Islet precursor cell (in vitro differentiated cells): Measurements from ENCODE around the gene CTDSP2.
"Not testable (repeated sequence)": the region's sequence is repeated elsewhere in the genome, so short reads cannot be mapped to it uniquely, and the experiment has no call there.

Experiments used
- DNase-seq: peaks from one replicate; pipeline ENCODE4 v3.0.0-alpha.2; 2018

The CTDSP2 gene

GRCh38 chr12:57852200-57852599, 5.7 kb upstream of the CTDSP2 start:
- no peak for DNase-seq

DNA sequence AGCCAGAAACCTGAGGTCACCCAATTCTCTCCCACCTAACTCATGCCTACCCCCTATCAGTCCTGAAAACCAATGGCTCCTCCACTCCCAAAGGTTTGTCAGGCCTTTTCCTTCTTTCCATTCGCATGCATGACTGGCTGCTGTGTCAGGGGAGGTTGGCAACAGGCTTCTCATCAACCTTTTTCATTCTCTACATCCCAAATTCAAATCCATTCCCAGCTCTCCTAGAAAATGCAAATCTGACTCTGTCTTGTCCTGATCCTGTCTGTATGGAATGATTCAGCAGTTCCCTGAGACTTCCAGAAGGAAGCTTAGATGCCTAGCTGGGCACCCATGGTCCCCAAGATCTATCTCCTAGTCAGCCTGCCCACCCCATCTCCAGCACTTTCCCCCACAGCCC, 5.0 kb upstream of the CTDSP2 start:
- peak; percentile 47 for DNase-seq

DNA sequence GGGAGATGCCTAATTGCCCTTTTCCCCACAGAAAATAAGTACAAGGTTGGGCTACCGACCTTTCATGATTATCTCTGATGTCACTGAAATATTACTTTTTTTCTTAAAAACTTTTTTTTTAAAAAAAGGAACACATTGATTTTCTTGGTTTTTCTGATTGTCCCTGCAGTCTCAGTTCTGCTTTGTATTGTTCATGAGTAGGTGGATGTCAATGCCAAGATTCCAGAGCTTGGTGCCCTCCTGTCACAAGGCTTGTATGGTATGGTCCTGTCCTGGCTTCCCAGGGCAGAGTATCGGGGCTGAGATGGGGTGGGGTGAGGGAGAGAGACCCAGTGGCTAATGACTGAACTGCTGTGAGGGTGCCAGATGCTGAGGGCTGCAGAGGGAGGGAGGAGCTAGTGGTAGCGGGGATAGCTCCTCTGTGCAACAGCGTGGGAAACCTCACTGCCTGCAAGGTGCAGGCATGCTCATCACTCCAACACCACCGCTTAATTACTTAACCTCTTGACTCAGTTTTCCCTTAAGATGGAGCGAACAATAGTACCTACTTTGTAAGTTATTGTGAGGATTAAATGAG, 4.4 kb upstream of the CTDSP2 start:
- peak; percentile 66 for DNase-seq

- not testable (repeated sequence) for DNase-seq
These were observed 2.9 kb upstream of the CTDSP2 start for GRCh38 chr12:57849447-57849846.

GRCh38 chr12:57849035-57849434, 2.5 kb upstream of the CTDSP2 start:
- DNase-seq: no peak

GRCh38 chr12:57848208-57848607, 1.7 kb upstream of the CTDSP2 start:
- DNase-seq: no peak

DNA sequence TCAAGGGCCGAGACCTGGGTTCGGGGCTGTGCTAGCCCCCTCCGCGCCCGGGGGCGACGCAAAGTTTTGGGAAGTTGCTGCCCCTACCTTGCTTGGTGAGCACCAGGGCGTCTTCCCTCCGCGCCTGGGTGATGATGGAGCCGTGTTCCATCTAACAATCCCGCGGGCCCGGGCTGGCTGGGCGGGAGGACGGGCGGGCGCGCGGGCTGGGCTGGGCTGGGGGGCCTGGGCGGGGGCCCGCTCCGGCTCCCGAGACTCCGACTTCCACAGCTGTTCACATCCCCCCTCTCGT, 298 bp downstream of the CTDSP2 start:
- no peak for DNase-seq

DNA sequence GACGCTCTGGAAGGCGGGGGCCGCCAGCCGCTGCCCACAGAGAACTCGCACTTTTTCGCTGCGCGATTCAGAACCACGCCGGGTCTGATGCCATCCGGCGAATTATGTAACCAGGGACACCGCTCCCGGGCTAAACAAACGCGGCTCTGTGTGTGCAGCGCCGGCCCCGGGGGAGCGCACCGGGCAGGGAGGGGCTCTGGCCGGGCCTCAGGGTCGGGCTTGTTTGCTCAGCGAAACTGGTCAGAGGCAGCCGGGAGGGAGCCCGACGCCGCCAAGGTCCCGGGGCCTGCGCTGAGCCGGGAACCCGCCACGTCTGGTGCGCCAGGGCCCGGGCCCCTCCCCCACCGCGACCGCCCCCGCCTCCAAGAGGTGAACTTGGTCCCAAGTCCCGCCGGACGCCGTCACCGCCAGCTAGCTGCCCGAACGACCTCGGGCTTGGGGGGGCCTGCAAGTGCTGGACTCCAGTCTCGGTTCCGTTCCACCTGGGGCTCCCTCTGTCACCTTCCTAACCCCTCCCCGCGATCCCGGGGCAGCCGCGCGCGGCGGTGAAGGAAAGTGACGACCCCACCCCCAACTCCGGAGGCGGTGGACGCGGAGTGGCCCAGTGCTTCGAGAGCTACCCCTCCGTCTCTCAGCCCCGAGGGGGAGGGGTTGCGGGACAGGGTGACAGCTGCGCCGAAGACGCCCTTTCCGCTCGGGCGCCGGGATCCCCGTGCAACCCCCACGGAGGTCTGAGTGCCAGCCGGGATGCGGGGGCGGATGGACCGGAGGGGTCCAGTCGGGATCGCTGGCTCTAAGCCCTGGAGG, 848 bp downstream of the CTDSP2 start:
- peak; percentile 90 for DNase-seq

DNA sequence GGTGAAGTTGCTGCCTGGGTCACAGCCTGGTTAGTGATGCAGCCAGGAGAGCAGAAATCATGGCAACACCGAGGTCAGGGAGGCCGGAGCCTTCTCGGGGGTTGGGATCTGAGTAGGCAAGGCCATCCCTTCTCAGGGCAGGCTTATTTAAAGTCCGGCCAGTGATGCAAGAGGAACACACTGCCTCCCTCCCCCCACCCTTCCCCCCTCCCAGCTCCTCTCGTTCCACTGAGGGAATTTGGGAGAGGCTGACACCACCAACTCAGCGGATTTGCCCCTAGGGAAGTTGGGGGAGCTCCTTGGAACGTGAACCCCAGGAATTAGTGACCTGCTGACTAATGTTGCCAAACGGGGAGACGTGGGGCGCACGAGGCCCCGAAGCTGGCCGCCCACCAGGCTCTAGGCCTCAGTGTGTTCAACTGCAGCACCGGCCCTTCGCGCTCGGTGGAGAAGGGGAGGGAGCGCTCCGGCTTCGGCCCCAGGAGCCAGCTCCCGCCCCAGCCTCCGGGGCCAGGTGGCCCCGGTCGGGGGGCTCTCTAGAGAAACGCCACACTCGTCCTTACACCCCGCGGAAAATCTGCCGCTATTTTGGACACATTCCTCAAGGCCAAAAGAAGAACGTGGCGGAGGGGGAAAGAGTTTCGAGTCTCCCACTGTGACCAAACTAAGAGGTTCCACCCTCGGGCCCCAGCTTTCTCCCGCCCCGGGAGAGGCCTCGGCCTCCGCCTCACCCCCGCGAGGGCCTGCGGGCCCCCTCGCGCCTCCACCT, 1.6 kb downstream of the CTDSP2 start:
- DNase-seq: peak; percentile 91

- DNase-seq: peak; percentile 84
These were observed 3.9 kb downstream of the CTDSP2 start for GRCh38 chr12:57842342-57843294.

DNA sequence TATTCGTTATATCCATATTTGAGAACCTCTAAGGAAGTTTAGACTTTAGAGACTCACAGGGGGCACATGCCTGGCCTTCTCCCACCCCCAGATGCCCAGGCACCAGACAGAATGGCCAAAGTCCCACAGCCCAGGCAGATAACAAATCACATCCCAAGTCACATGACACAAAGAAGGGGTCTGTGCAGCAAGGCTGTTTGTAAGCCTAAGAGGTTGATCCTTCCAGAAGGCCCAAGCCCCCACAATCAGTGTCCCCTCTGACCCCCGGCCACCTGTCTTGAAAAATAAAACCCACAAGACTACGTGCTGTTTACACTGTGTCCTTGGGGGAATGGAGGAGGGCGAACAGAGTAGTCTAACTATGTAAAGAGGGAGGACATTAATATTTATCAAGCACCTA, 5.1 kb downstream of the CTDSP2 start:
- DNase-seq: no peak

- DNase-seq: no peak
These were observed 5.8 kb downstream of the CTDSP2 start for GRCh38 chr12:57840726-57841125.

DNA sequence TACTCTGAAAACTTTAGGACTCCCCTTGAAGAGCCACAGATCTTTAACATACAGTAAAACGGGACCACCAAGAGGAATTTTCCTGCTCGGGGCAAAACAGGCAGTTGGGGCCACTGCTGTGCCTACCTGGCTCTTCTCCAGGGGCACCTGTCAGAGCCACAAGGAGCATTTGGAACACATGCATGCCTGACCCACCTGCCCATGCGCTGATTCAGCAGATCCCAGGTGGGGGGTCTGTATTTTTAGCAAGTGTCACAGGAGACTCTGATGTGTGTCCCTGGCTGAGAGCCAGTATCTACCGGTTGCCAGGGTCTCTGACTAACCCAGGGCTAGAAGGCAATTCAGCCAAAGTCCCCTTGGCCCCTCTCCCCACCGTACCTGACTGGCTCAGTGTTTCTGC, 6.5 kb downstream of the CTDSP2 start:
- DNase-seq: no peak

DNA sequence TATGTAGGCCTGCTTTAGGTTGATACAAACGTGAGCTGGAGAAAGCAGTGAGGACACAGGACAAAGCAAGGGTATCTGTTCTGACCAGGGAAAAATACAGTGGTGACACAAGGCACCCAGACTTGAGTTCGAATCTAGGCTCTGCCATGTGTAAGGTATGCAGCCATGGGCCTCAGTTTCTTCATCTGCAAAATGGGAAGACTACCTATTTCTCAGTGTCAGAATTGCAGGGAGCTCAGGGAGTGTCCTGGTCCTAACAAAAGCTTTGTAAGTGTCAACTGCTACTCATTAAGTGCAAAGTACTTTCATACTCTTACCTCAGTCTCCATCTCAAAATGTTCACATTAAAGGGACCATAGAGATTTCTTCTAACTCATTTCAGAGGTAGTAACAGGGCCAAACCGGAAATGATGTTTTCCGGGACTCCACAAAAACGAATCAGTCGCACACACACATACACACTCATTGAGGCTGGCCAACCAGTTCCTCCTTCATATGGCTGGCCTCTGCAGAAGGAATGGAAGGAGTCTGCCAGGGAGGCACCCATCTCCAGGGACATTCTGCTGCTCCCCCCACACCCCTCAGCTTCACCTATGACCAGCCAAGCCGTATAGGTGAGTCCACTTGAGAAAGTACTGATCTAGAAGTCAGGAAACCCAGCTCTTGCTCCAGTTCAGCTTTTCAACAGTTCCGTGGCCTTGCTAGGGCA, 7.8 kb downstream of the CTDSP2 start:
- no peak for DNase-seq

- DNase-seq: peak; percentile 88
These were observed 8.5 kb downstream of the CTDSP2 start for GRCh38 chr12:57837864-57838562.

GRCh38 chr12:57836442-57837375, 9.8 kb downstream of the CTDSP2 start:
- DNase-seq: no peak

- DNase-seq: no peak
These were observed 10.9 kb downstream of the CTDSP2 start for GRCh38 chr12:57835366-57836288.

- no peak for DNase-seq
These were observed 12.2 kb downstream of the CTDSP2 start for GRCh38 chr12:57834086-57834876.
